Adipocyte (in vitro differentiated cells): Measurements from ENCODE around the gene CDYL2.

Experiments
- DNase-seq: peaks from one replicate; pipeline ENCODE4 v3.0.0-alpha.2; 2015; ENCODE audit warnings: low read depth
- H3K27me3 ChIP-seq: replicated peaks from 2 replicates; pipeline ENCODE4 v1.7.0; 2013; ENCODE audit warnings: mild to moderate bottlenecking, low read length, moderate library complexity; ENCODE audit not compliant: control insufficient read depth, insufficient read depth
- H3K36me3 ChIP-seq: 2 replicates; pipeline ENCODE4 v1.7.0; 2013; ENCODE audit warnings: low read length, mild to moderate bottlenecking, moderate library complexity; ENCODE audit not compliant: control insufficient read depth, insufficient read depth, severe bottlenecking
- H3K4me1 ChIP-seq: 2 replicates; pipeline ENCODE4 v1.7.0; 2013; ENCODE audit warnings: mild to moderate bottlenecking, low read length, moderate library complexity; ENCODE audit not compliant: control insufficient read depth, insufficient read depth
- H3K4me3 ChIP-seq: 2 replicates; pipeline ENCODE4 v1.7.0; 2013; ENCODE audit warnings: mild to moderate bottlenecking, low read length, moderate library complexity
- H3K9ac ChIP-seq: 2 replicates; pipeline ENCODE4 v1.7.0; 2013; ENCODE audit warnings: mild to moderate bottlenecking, low read length, moderate library complexity
- H3K9me3 ChIP-seq: 2 replicates; pipeline ENCODE4 v1.7.0; 2013; ENCODE audit warnings: mild to moderate bottlenecking, low read length, moderate library complexity; ENCODE audit not compliant: control insufficient read depth

CDYL2 gene, protein sequence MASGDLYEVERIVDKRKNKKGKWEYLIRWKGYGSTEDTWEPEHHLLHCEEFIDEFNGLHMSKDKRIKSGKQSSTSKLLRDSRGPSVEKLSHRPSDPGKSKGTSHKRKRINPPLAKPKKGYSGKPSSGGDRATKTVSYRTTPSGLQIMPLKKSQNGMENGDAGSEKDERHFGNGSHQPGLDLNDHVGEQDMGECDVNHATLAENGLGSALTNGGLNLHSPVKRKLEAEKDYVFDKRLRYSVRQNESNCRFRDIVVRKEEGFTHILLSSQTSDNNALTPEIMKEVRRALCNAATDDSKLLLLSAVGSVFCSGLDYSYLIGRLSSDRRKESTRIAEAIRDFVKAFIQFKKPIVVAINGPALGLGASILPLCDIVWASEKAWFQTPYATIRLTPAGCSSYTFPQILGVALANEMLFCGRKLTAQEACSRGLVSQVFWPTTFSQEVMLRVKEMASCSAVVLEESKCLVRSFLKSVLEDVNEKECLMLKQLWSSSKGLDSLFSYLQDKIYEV

DNA sequence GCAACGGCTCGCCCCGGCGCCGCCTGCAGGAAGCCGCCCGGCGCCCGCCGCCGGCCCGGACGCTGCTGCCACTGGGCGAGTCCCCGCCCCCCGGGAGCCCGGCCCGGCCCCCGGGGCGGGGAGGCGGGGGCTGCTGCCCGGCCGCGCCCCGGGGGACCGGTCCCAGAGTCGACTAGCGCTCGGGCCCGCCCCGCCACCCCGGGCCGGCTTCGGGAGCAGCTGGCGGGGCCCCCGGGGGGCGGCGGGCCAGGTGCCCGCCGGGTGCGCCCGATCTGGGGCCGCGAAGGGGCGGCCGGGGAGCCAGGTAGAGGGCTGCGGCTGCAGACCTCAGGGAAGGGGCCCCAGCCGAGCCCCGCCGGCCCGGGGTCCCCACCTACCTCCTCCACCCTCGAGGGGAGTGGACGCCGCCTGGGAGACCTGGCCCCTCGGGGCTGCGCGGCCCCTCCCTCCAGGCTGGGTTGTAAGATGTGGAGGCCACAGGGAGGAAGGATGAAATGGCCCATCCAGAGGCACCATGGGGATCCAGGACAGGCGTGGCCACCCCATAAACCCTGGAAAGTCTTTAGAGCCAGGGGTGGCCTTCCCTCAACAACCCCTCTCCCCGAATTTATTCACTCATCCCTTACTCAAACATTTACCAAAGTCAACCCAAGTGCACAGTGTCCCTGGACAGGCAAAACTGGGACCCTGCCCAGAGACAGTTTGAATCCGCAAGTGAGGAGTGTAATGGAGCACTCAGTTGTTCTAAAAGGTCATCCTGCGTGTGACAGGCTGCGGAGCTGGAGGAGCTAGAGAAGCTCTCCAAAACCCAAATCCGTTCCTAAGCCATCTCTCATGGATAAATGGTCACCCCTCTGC is at the start of gene CDYL2:
Gene CDYL2 (minus strand): TSS at position 73 of the 858 bp plus-strand sequence. CDS start 425 bp downstream, outside the sequence.
- Histone ChIP-seq H3K4me1 (no peaks in the 10 kb centered on the region), H3K36me3 (no peaks in the 10 kb centered on the region), H3K27me3 (no peaks in the 10 kb centered on the region), H3K4me3 (peak within 1 kb of the TSS; percentile 82), H3K9ac (peak within 1 kb of the TSS; percentile 77), H3K9me3 (no peaks in the 10 kb centered on the region)
- peak; percentile 68 for DNase-seq

DNA sequence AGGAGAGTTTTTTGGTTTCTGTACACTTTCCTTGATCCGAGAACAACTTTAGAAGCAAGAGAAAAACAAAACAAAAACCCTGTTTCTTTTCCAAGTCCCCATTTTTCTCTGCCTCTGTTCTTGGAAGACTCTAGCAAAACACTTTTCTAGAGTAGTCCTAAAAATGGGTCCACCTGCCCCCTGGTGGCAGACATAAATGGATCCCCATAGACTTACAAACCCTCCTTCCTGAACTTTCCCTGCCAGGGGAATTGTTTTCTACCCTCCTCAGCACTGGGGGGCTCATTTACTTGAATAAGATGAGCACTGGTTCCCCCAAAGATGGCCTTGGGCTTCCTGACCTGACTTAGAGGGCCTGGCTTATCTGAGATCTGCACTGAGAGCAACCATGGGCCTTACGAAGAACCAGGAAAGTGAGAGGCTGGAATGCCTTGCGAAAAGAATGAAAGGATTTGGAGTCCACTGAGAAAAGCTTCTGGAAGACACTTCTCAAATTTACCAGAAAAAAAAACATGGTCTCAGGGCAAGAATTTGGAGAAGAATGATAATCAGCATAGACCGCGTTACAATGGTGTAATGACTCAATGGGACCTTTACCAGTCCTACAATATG is 48.0 kb upstream of the CDYL2 start:
- Histone ChIP-seq H3K27me3 (peaks cover 5% of the 10 kb centered on the region), H3K9ac (no peak overlapping the region), H3K4me3 (no peak overlapping the region), H3K9me3 (no peaks in the 10 kb centered on the region), H3K36me3 (no peaks in the 10 kb centered on the region), H3K4me1 (no peaks in the 10 kb centered on the region)
- peak; percentile 8 for DNase-seq

DNA sequence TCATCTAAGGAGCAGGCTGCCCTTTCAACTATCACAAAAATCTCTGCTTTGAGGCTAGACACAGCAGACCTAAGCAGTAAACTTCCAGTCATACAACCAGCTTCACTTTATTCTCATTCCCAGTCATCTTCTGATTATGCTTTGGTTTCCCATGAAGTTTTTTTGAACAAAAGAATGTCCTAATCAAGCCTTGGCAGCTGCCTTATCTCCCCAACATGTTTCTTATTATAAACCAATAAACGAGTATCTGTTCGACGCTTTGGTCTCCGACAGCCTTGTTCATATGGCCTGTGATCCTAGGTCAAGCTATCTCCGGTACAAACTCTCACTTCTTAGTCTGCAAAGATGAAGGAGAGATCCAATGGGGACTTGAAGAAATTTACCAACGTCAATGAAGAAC is 47.4 kb upstream of the CDYL2 start:
- Histone ChIP-seq H3K4me1 (no peaks in the 10 kb centered on the region), H3K36me3 (no peaks in the 10 kb centered on the region), H3K9ac (no peak overlapping the region), H3K27me3 (peaks cover 5% of the 10 kb centered on the region), H3K9me3 (no peaks in the 10 kb centered on the region), H3K4me3 (no peak overlapping the region)
- no peak for DNase-seq

GRCh38 chr16:80850757-80851156 is 46.4 kb upstream of the CDYL2 start:
- Histone ChIP-seq H3K27me3 (peaks cover 5% of the 10 kb centered on the region), H3K9me3 (no peaks in the 10 kb centered on the region), H3K36me3 (no peaks in the 10 kb centered on the region), H3K9ac (no peak overlapping the region), H3K4me3 (no peak overlapping the region), H3K4me1 (peaks cover 4% of the 10 kb centered on the region)
- DNase-seq: no peak

GRCh38 chr16:80848862-80849261 is 44.5 kb upstream of the CDYL2 start:
- H3K9me3 ChIP-seq: peaks cover 9% of the 10 kb centered on the region
- peaks cover 4% of the 10 kb centered on the region for H3K4me1 ChIP-seq
- H3K9ac ChIP-seq: no peak overlapping the region
- DNase-seq: no peak
- H3K4me3 ChIP-seq: no peak overlapping the region
- peaks cover 5% of the 10 kb centered on the region for H3K27me3 ChIP-seq
- no peaks in the 10 kb centered on the region for H3K36me3 ChIP-seq

GRCh38 chr16:80846680-80847079 is 42.3 kb upstream of the CDYL2 start:
- no peak for DNase-seq
- Histone ChIP-seq H3K36me3 (no peaks in the 10 kb centered on the region), H3K4me3 (no peak overlapping the region), H3K9me3 (peaks cover 26% of the 10 kb centered on the region), H3K27me3 (no peaks in the 10 kb centered on the region), H3K4me1 (peaks cover 4% of the 10 kb centered on the region), H3K9ac (no peak overlapping the region)

GRCh38 chr16:80846275-80846674 is 41.9 kb upstream of the CDYL2 start:
- no peak overlapping the region for H3K9ac ChIP-seq
- H3K4me3 ChIP-seq: no peak overlapping the region
- H3K27me3 ChIP-seq: no peaks in the 10 kb centered on the region
- no peaks in the 10 kb centered on the region for H3K36me3 ChIP-seq
- H3K4me1 ChIP-seq: peaks cover 4% of the 10 kb centered on the region
- no peak for DNase-seq
- peaks cover 30% of the 10 kb centered on the region for H3K9me3 ChIP-seq

DNA sequence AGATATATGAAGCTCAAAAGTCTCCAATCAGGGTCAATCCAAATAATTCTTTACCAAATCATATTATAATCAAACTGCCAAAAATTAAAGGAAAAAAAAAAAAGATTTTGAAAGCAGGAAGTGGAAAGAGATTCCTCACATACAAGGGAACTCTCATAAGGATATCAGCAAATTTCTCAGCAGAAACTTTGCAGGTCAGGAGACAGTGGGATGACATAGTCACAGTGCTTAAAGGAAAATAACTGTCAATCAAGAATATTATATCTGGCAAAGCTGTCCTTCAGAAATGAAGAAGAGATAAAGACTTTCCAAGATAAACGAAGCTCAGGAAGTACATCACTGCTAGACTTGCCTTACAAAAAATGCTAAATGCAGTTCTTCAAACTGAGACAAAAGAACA is 40.0 kb upstream of the CDYL2 start:
- H3K9me3 ChIP-seq: peaks cover 39% of the 10 kb centered on the region
- no peak overlapping the region for H3K4me3 ChIP-seq
- no peaks in the 10 kb centered on the region for H3K36me3 ChIP-seq
- H3K9ac ChIP-seq: no peak overlapping the region
- peaks cover 4% of the 10 kb centered on the region for H3K4me1 ChIP-seq
- DNase-seq: no peak
- no peaks in the 10 kb centered on the region for H3K27me3 ChIP-seq

DNA sequence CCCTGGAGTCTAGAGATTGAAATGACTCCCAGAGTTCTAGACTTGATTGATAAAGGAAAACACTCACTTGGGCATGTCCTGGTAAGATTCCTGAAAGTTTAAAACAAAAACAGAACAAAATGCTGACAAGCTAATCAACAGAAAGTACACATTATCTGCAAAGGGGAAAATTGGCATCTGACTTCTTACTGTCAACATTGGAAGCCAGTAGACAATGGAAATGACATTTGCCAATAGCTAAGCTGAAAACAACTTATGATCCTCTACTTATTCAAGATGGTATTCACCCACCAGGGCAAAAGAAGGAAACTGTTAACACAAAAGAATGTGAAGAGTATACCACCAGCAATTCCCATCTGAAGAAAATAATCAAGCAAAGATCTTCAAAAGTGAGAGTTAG is 36.8 kb upstream of the CDYL2 start:
- no peak for DNase-seq
- no peak overlapping the region for H3K4me3 ChIP-seq
- peaks cover 13% of the 10 kb centered on the region for H3K4me1 ChIP-seq
- H3K9me3 ChIP-seq: peaks cover 39% of the 10 kb centered on the region
- no peak overlapping the region for H3K9ac ChIP-seq
- H3K27me3 ChIP-seq: no peaks in the 10 kb centered on the region
- H3K36me3 ChIP-seq: no peaks in the 10 kb centered on the region

DNA sequence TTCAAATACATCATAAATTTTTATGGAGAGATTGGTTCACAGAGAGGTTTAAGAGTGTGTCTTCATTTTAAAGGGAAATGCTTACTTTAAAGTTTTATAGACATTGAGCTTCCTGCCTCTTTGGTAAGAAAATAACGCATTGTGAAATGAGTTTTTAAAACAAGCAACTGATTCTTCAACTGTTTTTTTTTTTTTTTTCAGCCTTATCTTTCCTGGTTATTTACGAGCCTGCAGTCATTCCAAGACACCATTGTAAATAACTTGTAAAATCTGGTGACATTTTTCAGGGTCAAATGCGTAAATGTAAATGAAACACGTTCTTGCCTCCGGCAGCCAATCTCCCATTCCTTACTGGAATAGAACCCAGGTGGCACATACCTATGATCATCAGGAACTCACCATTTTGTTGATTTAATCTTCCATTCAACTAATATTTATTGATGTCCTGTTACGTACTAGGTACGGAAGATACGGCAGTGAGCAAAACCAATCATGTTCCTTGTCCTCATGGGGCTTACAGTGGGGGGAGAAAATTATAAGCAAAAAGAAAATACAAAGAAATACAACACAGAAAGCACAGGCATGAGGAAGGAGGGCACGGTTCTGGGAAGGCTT is 33.2 kb upstream of the CDYL2 start:
- DNase-seq: no peak
- no peak overlapping the region for H3K4me3 ChIP-seq
- no peak overlapping the region for H3K9ac ChIP-seq
- H3K36me3 ChIP-seq: no peaks in the 10 kb centered on the region
- peaks cover 22% of the 10 kb centered on the region for H3K9me3 ChIP-seq
- H3K4me1 ChIP-seq: peaks cover 14% of the 10 kb centered on the region
- no peaks in the 10 kb centered on the region for H3K27me3 ChIP-seq
